AG10803 (cell line): ENCODE results near the gene SENP5.
"Not testable (repeated sequence)": the region's sequence is repeated elsewhere in the genome, so short reads cannot be mapped to it uniquely, and the experiment has no call there.

Experiments used
- DNase-seq: peaks from one replicate; pipeline ENCODE4 v3.0.0; 2010; ENCODE audit warnings: low read depth
- H3K4me3 ChIP-seq: 2 replicates; pipeline ENCODE4 v1.5.1; 2011; ENCODE audit warnings: mild to moderate bottlenecking, low read length, control low read depth
- CTCF ChIP-seq: conservative IDR thresholded peaks from 2 replicates; pipeline ENCODE4 v1.5.1; 2011; ENCODE audit warnings: mild to moderate bottlenecking, low read length, control low read depth, inconsistent platforms

The SENP5 gene

DNA sequence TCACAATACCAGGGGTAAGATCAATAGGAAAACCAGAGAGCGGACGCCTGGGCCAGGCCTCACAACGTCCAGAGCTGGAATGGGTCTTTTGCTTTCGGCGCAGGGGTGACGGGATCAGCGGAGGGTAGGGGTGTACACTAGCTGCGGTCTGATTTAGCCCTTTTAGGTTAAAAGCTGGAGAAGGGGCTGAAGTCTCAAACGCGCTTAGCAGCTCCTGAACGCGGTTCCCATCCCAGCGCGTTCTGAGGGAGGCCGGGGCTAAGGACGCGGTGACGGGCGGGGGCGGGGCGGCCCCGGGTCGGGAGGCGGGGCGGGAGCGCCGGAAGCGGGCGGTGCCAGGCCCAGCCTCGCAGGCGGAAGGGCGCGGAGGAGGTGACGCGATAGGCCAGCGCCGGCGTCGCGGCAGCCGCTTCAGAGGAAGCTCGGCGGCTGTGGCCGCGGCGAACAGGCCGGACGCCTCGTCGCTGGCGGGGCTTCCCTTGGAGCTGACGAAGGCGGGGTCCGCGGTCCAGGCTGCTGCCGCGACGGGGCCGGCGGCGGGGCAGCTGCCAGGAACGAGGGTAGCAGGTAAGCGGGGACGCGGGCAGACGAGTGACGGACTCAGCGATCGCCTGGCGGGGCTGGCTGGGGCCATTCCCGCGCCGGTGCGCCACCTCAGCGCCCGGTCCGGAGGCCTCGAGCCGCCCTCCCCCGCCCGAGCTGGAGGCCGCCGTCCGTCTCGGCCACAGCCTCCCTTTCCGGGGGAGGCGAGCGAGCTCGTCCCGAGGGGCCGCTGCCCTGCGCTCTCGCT, at the start of gene SENP5:
TSS of gene SENP5 (plus strand) at position 414 of the 790 bp plus-strand sequence. CDS start 17,262 bp downstream, outside the sequence.
- peak within 1 kb of the TSS; percentile 92 for H3K4me3 ChIP-seq
- TF ChIP-seq CTCF = no peak
- DNase-seq = peak; percentile 86

DNA sequence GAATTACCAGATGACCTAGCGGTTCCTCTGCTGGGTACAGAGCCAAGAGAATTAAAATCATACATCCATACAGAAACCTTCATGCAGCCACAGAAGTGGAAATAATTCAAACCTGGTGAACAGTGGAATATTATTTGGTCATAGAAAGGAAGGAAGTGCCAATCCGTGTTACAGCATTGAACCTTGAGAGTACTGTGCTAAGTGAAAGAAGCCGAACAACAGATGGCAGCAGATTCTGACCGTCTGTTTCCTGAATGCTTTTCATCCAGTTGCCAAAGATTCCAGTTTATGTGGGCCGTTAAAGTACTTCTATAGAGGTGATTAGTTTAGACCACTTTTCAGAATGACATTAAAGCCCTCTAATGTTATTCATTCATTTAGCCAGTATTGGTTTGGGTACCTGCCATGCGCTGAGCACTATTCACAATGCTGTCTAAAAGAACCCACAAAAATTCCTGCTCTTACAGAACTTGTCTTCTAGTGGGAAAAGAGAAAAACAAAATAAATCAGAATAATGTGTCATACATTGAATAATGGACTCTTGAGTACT, 45.8 kb upstream of the SENP5 start:
- no peak overlapping the region for H3K4me3 ChIP-seq
- DNase-seq = no peak
- TF ChIP-seq CTCF = no peak

GRCh38 chr3:196829651-196830050, 38.1 kb upstream of the SENP5 start:
- not testable (repeated sequence) for DNase-seq, H3K4me3 ChIP-seq

GRCh38 chr3:196835086-196835485, 32.6 kb upstream of the SENP5 start:
- DNase-seq = no peak
- no peak for TF ChIP-seq CTCF
- H3K4me3 ChIP-seq = no peak overlapping the region

GRCh38 chr3:196836626-196837025, 31.1 kb upstream of the SENP5 start:
- H3K4me3 ChIP-seq, DNase-seq: not testable (repeated sequence)

DNA sequence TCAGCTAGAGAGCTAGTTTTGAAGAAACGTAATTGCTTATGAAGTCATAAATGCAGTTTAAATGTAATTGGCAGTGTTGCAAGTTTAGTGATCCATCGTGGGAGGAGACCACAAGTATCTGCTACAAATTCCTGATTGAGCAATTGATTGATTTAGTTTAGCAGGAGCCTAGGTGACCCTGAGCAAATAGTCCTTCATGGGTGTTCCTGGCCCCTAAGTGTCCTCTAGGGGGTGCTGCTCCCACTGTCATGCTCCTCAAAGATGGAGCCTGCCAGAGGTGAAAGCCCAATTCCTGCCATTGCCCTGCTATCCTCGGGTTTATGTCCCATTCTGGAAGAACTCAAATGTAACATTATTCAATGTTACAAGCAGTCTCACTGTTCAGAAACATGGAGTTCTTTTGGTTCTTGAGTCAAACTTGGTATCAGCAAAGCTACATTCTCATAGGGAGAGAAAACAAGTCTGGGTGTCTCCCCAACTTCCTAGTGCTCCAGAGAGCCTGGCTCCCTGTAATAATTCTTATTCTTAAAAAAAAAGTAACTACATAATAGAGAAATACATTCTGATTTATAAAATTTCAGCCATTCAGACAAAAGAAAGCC, 29.8 kb upstream of the SENP5 start:
- no peak overlapping the region for H3K4me3 ChIP-seq
- DNase-seq = peak; percentile 73
- peak; percentile 82 for TF ChIP-seq CTCF

- not testable (repeated sequence) for DNase-seq, H3K4me3 ChIP-seq
Observed at GRCh38 chr3:196839351-196839750, 28.4 kb upstream of the SENP5 start.

GRCh38 chr3:196842567-196843434, 24.9 kb upstream of the SENP5 start:
- no peak overlapping the region for H3K4me3 ChIP-seq
- DNase-seq = no peak
- no peak for TF ChIP-seq CTCF
